Esophagus muscularis mucosa (tissue), 4 donors: ENCODE results near the gene CTR9. TPM values are rescaled to one million over a fixed set of nuclear protein-coding genes. Genes with fewer than 3 reads are reported as not detected.

ENCODE experiments used
- DNase-seq: peaks from one replicate; pipeline ENCODE4 v3.0.0-alpha.2; 2017; ENCODE audit errors: extremely low spot score
- H3K27ac ChIP-seq, 4 donors: fragments of 200-600 bp; sonication (generic); replicated peaks in 1 of 4; 1 replicate in 3 of 4; 2 replicates in 1 of 4; pipeline ENCODE4 v1.5.1; 2016 to 2019; ENCODE audit warnings: mild to moderate bottlenecking in 1 of 4
- H3K27me3 ChIP-seq, 4 donors: fragments of 200-600 bp; sonication (generic); one replicate each; pipeline versions ENCODE4 v1.5.1 to v1.6.0; 2016 to 2019
- H3K36me3 ChIP-seq, 4 donors: fragments of 200-600 bp; sonication (generic); one replicate each; pipeline ENCODE4 v1.5.1; 2016 to 2019
- H3K4me1 ChIP-seq, 4 donors: fragments of 200-600 bp; sonication (generic); one replicate each; pipeline ENCODE4 v1.5.1; 2016 to 2019
- H3K4me3 ChIP-seq, 4 donors: fragments of 200-600 bp; sonication (generic); 1 replicate in 2 of 4; 2 replicates in 2 of 4; pipeline ENCODE4 v1.5.1; 2016 to 2019; ENCODE audit warnings: mild to moderate bottlenecking in 4 of 4, moderate library complexity in 1 of 4
- H3K9me3 ChIP-seq, 4 donors: fragments of 200-600 bp; sonication (generic); 1 replicate in 3 of 4; 2 replicates in 1 of 4; pipeline ENCODE4 v1.5.1; 2016 to 2019
- CTCF ChIP-seq, 3 experiments: fragments of 200-600 bp in 2 of 3; fragments of 450-650 bp in 1 of 3; sonication (generic) in 2 of 3; IDR thresholded peaks; one replicate each; pipeline ENCODE4 v1.5.1; 2017 to 2019; ENCODE audit warnings: antibody characterized with exemption in 3 of 3, mild to moderate bottlenecking in 2 of 3, moderate library complexity in 1 of 3
- EP300 ChIP-seq: sonication (generic); formaldehyde crosslinking; IDR thresholded peaks from one replicate; pipeline ENCODE4 v1.6.1; 2017; ENCODE audit warnings: antibody characterized with exemption
- POLR2A ChIP-seq: fragments of 450-650 bp; IDR thresholded peaks from one replicate; pipeline ENCODE4 v1.6.1; 2017; ENCODE audit warnings: antibody characterized with exemption, moderate library complexity, mild to moderate bottlenecking, low read depth
- POLR2AphosphoS5 ChIP-seq, 2 donors: sonication (generic); formaldehyde crosslinking; IDR thresholded peaks; one replicate each; pipeline ENCODE4 v1.6.1; 2017; ENCODE audit warnings: antibody characterized with exemption in 2 of 2
- WGBS: methylation state at CpG from one replicate; pipeline ENCODE4 v1.1.5; 2018; 5-methylcytosine and 5-hydroxymethylcytosine counted together
- intact Hi-C: fragments of 100-400 bp; cut with DNase I; formaldehyde crosslinking; loops from one replicate; pipeline ENCODE4 v1.15.1; 2023
- total RNA-seq, 4 donors: library from RNA; depleted of rRNA; stranded (reverse); fragments of >200 nt; gene quantifications; one replicate each; pipeline versions ENCODE4 v1.1.0 to v1.2.1, GENCODE V29; 2016

Gene CTR9
- total RNA-seq, 4 donors from 2014 or later = 17.9 to 26.6 (median 19.4) TPM

DNA sequence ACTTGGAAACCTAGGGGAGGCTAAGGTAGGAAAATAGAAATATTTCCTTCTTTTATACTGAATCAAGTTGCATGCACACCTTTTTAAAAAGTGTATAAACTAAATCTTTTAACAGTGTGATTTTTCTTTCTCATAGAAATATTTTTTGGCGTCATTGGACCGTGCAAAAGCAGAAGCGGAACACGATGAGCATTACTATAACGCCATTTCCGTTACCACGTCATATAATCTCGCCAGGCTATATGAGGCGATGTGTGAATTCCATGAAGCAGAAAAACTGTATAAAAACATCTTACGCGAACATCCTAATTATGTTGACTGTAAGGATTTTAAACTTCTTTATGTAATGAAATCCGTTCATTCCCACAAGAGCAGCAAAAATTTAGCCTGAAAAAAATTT lies 13.4 kb downstream of the CTR9 start:
- TF ChIP-seq POLR2AphosphoS5 (IDR thresholded peaks at IDR 0.05) = no peak
- no peak for TF ChIP-seq EP300
- no peak for TF ChIP-seq CTCF (IDR thresholded peaks at IDR 0.05)
- TF ChIP-seq POLR2A = no peak
- H3K9me3 ChIP-seq = no peaks in the 10 kb centered on the region
- H3K4me1 ChIP-seq = no peaks in the 10 kb centered on the region
- no peak overlapping the region for H3K4me3 ChIP-seq
- WGBS = 87% methylated on average over 12 of the region's 12 CpGs
- DNase-seq = no peak
- peaks cover 0 to 73% (median 19%) of the 10 kb centered on the region in 4 donors for H3K36me3 ChIP-seq
- no peak overlapping the region for H3K27ac ChIP-seq
- intact Hi-C loops = no loop called here
- H3K27me3 ChIP-seq = no peaks in the 10 kb centered on the region

DNA sequence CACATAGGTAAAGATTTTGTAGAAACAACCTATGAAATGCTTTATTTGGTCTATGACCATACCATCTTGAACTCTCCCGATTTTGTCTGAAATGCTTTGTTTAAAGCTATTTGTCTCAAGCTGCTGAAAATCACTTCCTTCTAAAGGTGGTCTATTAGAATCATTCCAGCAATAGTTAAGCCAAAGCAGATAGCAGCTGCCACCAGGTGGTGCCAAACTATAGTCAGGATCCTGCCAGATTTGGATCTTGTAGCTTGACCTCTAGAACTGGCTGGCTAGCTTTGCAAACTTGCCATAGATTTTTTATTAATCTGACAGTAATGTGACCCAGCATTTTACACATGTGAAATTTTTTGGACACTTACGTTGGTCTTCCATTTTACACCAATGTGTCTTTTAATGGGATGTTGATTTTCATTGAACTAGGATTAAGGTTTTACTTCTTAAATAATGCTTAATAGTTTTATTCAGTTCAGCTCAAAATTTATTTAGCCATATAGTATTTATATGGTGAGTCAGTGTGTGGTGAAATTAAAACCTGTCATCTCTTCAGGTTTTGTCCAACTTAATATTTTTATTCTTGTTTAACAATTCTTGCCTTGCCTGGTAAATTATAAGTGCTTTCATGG lies 19.7 kb downstream of the CTR9 start:
- Histone ChIP-seq H3K36me3 (peaks cover 43 to 61% (median 47%) of the 10 kb centered on the region in 4 donors), H3K4me1 (peaks cover 0 to 7% (median 2%) of the 10 kb centered on the region in 4 donors), H3K27me3 (no peaks in the 10 kb centered on the region), H3K27ac (no peak overlapping the region), H3K4me3 (no peak overlapping the region), H3K9me3 (no peaks in the 10 kb centered on the region)
- TF ChIP-seq EP300 = no peak
- TF ChIP-seq POLR2A = no peak
- TF ChIP-seq CTCF (IDR thresholded peaks at IDR 0.05) = peak; percentile 59 to 72 (median 63)
- peak in 1 of 2 donors; percentile 25 for TF ChIP-seq POLR2AphosphoS5 (IDR thresholded peaks at IDR 0.05)
- intact Hi-C loops = no loop called here
- WGBS = 26% methylated on average over 2 of the region's 2 CpGs
- no peak for DNase-seq

DNA sequence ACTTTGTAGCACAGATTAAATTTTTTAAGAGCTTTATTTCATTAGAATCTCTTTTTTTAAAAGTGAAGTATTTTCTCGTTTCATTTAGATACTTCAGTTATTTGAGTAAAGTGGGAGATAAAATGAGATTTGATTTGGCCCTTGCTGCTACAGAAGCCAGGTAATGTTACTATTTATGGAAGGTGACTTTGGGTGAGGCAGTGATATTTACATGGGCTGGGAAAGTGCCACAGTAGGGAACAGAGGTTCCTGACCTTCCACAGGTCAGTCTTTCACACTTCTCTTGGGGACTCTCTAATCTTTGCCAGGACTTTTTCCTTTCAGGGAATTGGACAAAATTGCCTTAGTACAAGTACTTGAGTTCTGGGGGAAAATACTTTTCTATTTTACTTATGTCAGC lies 20.4 kb downstream of the CTR9 start:
- no peaks in the 10 kb centered on the region for H3K9me3 ChIP-seq

GRCh38 chr11:10774811-10775210 lies 23.8 kb downstream of the CTR9 start:
- H3K4me3 ChIP-seq = no peak overlapping the region
- H3K36me3 ChIP-seq = peaks cover 58 to 80% (median 62%) of the 10 kb centered on the region in 4 donors
- no peak overlapping the region for H3K27ac ChIP-seq
- 81% methylated on average over 2 of the region's 2 CpGs for WGBS
- peaks cover 14 to 31% (median 17%) of the 10 kb centered on the region in 4 donors for H3K4me1 ChIP-seq
- no peaks in the 10 kb centered on the region for H3K9me3 ChIP-seq
- H3K27me3 ChIP-seq = no peaks in the 10 kb centered on the region
- TF ChIP-seq CTCF (IDR thresholded peaks at IDR 0.05) (no peak), POLR2AphosphoS5 (IDR thresholded peaks at IDR 0.05) (no peak), EP300 (no peak), POLR2A (no peak)
- no peak for DNase-seq
- intact Hi-C loops = no loop called here

More for the DNA sequence above, 20.4 kb downstream of the CTR9 start:
- Histone ChIP-seq H3K4me3 (no peak overlapping the region), H3K27ac (no peak overlapping the region), H3K27me3 (no peaks in the 10 kb centered on the region), H3K36me3 (peaks cover 50 to 64% (median 54%) of the 10 kb centered on the region in 4 donors), H3K4me1 (peaks cover 0 to 7% (median 2%) of the 10 kb centered on the region in 4 donors)
- no peak for TF ChIP-seq POLR2AphosphoS5 (IDR thresholded peaks at IDR 0.05)
- no peak for TF ChIP-seq POLR2A
- no peak for TF ChIP-seq EP300
- no peak for TF ChIP-seq CTCF (IDR thresholded peaks at IDR 0.05)
- DNase-seq = no peak
- WGBS = 83% methylated on average over 1 of the region's 1 CpG
- intact Hi-C loops = no loop called here

- no peak for TF ChIP-seq POLR2AphosphoS5 (IDR thresholded peaks at IDR 0.05)
- no peak for TF ChIP-seq EP300
- TF ChIP-seq POLR2A = no peak
- TF ChIP-seq CTCF (IDR thresholded peaks at IDR 0.05) = no peak
- H3K27me3 ChIP-seq = no peaks in the 10 kb centered on the region
- H3K4me3 ChIP-seq = no peak overlapping the region
- intact Hi-C loops = no loop called here
- H3K9me3 ChIP-seq = no peaks in the 10 kb centered on the region
- DNase-seq = no peak
- 60% methylated on average over 3 of the region's 3 CpGs for WGBS
- peaks cover 13 to 25% (median 16%) of the 10 kb centered on the region in 4 donors for H3K4me1 ChIP-seq
- peak overlapping the region; percentile 73 to 79 (median 74) for H3K27ac ChIP-seq
- peaks cover 50 to 73% (median 55%) of the 10 kb centered on the region in 4 donors for H3K36me3 ChIP-seq
Measured at GRCh38 chr11:10777393-10777793, 26.3 kb downstream of the CTR9 start.
